Neural progenitor cell (in vitro differentiated cells): ENCODE measurements around the gene KMT2C. TPM values are rescaled to one million over a fixed set of nuclear protein-coding genes. Genes with fewer than 3 reads are reported as not detected.
A peak's percentile ranks its signal among the peaks of the same experiment; 100 is the strongest.
"Not testable (repeated sequence)": the region's sequence is repeated elsewhere in the genome, so short reads cannot be mapped to it uniquely, and the experiment has no call there.

Experiments
- DNase-seq: peaks from one replicate; pipeline ENCODE4 v3.0.0-alpha.2; 2016; ENCODE audit warnings: low spot score
- H2AFZ ChIP-seq: fragments of 200-600 bp; sonication (generic); replicated peaks from 2 replicates; pipeline ENCODE4 v1.6.1; 2016; ENCODE audit warnings: antibody characterized with exemption
- H3F3A ChIP-seq: fragments of 200-600 bp; sonication (generic); 2 replicates; pipeline ENCODE4 v1.6.1; 2016; ENCODE audit warnings: antibody characterized with exemption, low read depth
- H3K27ac ChIP-seq: fragments of 200-600 bp; sonication (generic); 2 replicates; pipeline ENCODE4 v1.5.1; 2016; ENCODE audit warnings: mild to moderate bottlenecking
- H3K27me3 ChIP-seq: fragments of 200-600 bp; sonication (generic); 2 replicates; pipeline ENCODE4 v1.6.1; 2016; ENCODE audit warnings: mild to moderate bottlenecking, moderate library complexity
- H3K36me3 ChIP-seq: fragments of 200-600 bp; sonication (generic); 2 replicates; pipeline ENCODE4 v1.5.1; 2016
- H3K4me1 ChIP-seq: fragments of 200-600 bp; sonication (generic); 2 replicates; pipeline ENCODE4 v1.6.1; 2016; ENCODE audit warnings: mixed run types
- H3K4me2 ChIP-seq: fragments of 200-600 bp; sonication (generic); 2 replicates; pipeline ENCODE4 v1.6.1; 2016
- H3K4me3 ChIP-seq: fragments of 200-600 bp; sonication (generic); 2 replicates; pipeline ENCODE4 v1.5.1; 2016
- H3K79me2 ChIP-seq: fragments of 200-600 bp; sonication (generic); 2 replicates; pipeline ENCODE4 v1.6.1; 2016; ENCODE audit warnings: low read depth
- H3K9ac ChIP-seq: fragments of 200-600 bp; sonication (generic); 2 replicates; pipeline ENCODE4 v1.6.1; 2016
- H3K9me3 ChIP-seq: fragments of 200-600 bp; sonication (generic); 2 replicates; pipeline ENCODE4 v1.5.1; 2016; ENCODE audit warnings: low read depth
- H4K20me1 ChIP-seq: fragments of 200-600 bp; sonication (generic); 2 replicates; pipeline ENCODE4 v1.6.1; 2016; ENCODE audit warnings: low read depth
- H3K27ac Mint-ChIP-seq: 3 replicates; pipeline ENCODE4 v1.8.0; 2021; ENCODE audit warnings: mixed read lengths
- H3K27me3 Mint-ChIP-seq: 2 replicates; pipeline ENCODE4 v1.8.0; 2022; ENCODE audit warnings: low read depth, mild to moderate bottlenecking, inconsistent platforms, moderate library complexity, mixed read lengths; ENCODE audit not compliant: insufficient read depth
- H3K36me3 Mint-ChIP-seq: 3 replicates; pipeline ENCODE4 v1.8.0; 2021; ENCODE audit warnings: mixed read lengths
- H3K4me1 Mint-ChIP-seq: 3 replicates; pipeline ENCODE4 v1.8.0; 2021; ENCODE audit warnings: mixed read lengths
- H3K4me3 Mint-ChIP-seq: 3 replicates; pipeline ENCODE4 v1.8.0; 2021; ENCODE audit warnings: mild to moderate bottlenecking, moderate library complexity, mixed read lengths
- H3K9me3 Mint-ChIP-seq: 3 replicates; pipeline ENCODE4 v1.8.0; 2020; ENCODE audit warnings: mixed read lengths
- CTCF ChIP-seq: fragments of 200-600 bp; sonication (generic); IDR thresholded peaks from 2 replicates; pipeline ENCODE4 v1.5.1; 2017; ENCODE audit warnings: antibody characterized with exemption, mild to moderate bottlenecking
- EZH2 ChIP-seq: fragments of 200-600 bp; sonication (generic); IDR thresholded peaks from 2 replicates; pipeline ENCODE4 v1.6.1; 2017; ENCODE audit warnings: antibody characterized with exemption, mild to moderate bottlenecking, moderate library complexity
- EZH2phosphoT487 ChIP-seq: fragments of 200-600 bp; sonication (generic); IDR thresholded peaks from 2 replicates; pipeline ENCODE4 v1.6.1; 2017; ENCODE audit warnings: antibody characterized with exemption
- total RNA-seq: library from RNA; depleted of rRNA; stranded (reverse); fragments of >200 nt; gene quantifications from 2 replicates; pipeline ENCODE4 v1.2.3, GENCODE V29; 2015; ENCODE audit warnings: low replicate concordance

Gene KMT2C
- total RNA-seq, 1 donor from 2014 or later, result 26.4 TPM

DNA sequence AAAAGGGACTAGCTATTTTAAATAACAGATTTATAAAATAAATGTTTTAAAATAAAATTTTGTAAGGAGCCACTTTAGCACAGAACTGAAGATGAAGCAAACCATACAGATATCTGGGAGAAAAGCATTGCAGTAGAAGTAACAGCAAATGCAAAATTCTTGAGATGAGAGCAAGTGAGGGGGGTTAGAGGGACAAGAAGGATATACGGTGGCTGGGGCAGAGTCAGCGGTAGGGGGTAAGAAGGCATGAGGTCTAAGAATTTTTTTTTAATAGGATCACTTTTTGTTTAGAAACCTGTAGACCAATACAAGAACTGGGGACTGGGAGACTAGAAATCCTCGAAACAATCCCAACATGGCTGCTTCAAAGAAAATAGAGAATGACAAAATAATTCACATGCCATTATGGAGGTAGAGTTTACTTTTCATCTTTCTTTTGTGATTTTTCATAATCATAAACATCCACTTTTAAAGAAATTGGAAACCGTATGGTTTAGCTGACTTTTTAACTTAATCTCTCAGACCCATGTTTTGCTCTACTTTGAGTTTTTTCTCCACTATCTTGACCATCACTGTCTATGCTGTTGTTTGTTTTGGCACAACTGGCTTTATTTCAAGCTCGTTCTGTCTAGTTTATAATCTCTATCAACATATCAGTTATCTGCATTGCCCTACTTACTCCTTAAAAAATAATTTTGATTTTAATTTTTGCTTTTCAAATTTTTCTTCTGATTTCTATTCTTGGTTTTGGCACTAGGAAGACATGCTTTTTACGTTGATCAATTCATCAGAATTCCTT, 73.5 kb downstream of the KMT2C start:
- Histone ChIP-seq H3K4me1 (peaks cover 23% of the 10 kb centered on the region), H3K27me3 (no peaks in the 10 kb centered on the region), H3K9ac (no peak overlapping the region), H4K20me1 (peaks cover 50% of the 10 kb centered on the region), H3K4me3 (no peak overlapping the region), H3K9me3 (no peaks in the 10 kb centered on the region), H3K4me2 (peak overlapping the region; percentile 12), H3K36me3 (peaks cover 5% of the 10 kb centered on the region), H3K79me2 (peaks cover 95% of the 10 kb centered on the region), H3F3A (peaks cover 10% of the 10 kb centered on the region), H3K27ac (no peak overlapping the region), H2AFZ (no peak overlapping the region)
- Mint-ChIP-seq H3K27ac (no peak overlapping the region), H3K9me3 (peaks cover 2% of the 10 kb centered on the region), H3K36me3 (peaks cover 14% of the 10 kb centered on the region), H3K4me3 (no peak overlapping the region), H3K4me1 (peaks cover 7% of the 10 kb centered on the region), H3K27me3 (peaks cover 3% of the 10 kb centered on the region)
- no peak for DNase-seq
- TF ChIP-seq EZH2 (no peak), CTCF (no peak), EZH2phosphoT487 (no peak)

GRCh38 chr7:152355474-152356057, 80.2 kb downstream of the KMT2C start:
- H4K20me1 ChIP-seq, result peaks cover 6% of the 10 kb centered on the region
- H3K9me3 ChIP-seq, result no peaks in the 10 kb centered on the region
- H3K4me2 ChIP-seq, result no peak overlapping the region
- DNase-seq, result no peak
- H3K4me1 ChIP-seq, result no peaks in the 10 kb centered on the region
- peaks cover 74% of the 10 kb centered on the region for H3K79me2 ChIP-seq
- peaks cover 5% of the 10 kb centered on the region for H3K36me3 ChIP-seq
- no peak overlapping the region for H3K4me3 Mint-ChIP-seq
- H3K27me3 Mint-ChIP-seq, result no peaks in the 10 kb centered on the region
- peaks cover 20% of the 10 kb centered on the region for H3K4me1 Mint-ChIP-seq
- H2AFZ ChIP-seq, result no peak overlapping the region
- no peak overlapping the region for H3K9ac ChIP-seq
- peaks cover 34% of the 10 kb centered on the region for H3K36me3 Mint-ChIP-seq
- H3K4me3 ChIP-seq, result no peak overlapping the region
- no peaks in the 10 kb centered on the region for H3K27me3 ChIP-seq
- no peak overlapping the region for H3K27ac ChIP-seq
- peaks cover 2% of the 10 kb centered on the region for H3F3A ChIP-seq
- TF ChIP-seq EZH2phosphoT487 (no peak), CTCF (no peak), EZH2 (no peak)
- H3K9me3 Mint-ChIP-seq, result peaks cover 2% of the 10 kb centered on the region
- no peak overlapping the region for H3K27ac Mint-ChIP-seq

DNA sequence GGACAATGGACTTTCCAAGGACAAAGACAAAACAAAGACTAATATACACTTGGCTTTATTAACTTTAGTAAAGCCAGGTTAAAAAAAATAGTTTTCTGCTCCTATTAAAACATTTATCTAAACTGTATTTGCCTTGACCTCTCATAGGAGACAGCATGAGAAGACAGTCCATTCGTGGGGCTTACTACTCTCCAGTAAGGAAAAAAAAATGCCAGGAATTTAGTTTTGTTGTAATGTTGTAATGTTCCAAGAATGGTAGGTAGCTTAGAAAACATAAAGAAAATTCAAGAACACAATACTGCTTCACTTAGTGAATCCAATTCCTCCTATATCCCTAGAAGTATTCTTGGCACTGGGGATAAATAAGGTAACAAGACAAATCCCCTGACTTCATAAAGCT, 81.7 kb downstream of the KMT2C start:
- Histone ChIP-seq H3K4me3 (no peak overlapping the region), H3K79me2 (peaks cover 67% of the 10 kb centered on the region), H3F3A (peaks cover 2% of the 10 kb centered on the region), H3K9me3 (no peaks in the 10 kb centered on the region), H3K27me3 (no peaks in the 10 kb centered on the region), H3K4me2 (no peak overlapping the region), H3K36me3 (peaks cover 3% of the 10 kb centered on the region), H3K4me1 (no peaks in the 10 kb centered on the region), H2AFZ (no peak overlapping the region), H3K27ac (no peak overlapping the region), H3K9ac (no peak overlapping the region), H4K20me1 (peaks cover 4% of the 10 kb centered on the region)
- TF ChIP-seq EZH2 (no peak), EZH2phosphoT487 (no peak), CTCF (no peak)
- Mint-ChIP-seq H3K4me3 (no peak overlapping the region), H3K27ac (no peak overlapping the region), H3K36me3 (peaks cover 41% of the 10 kb centered on the region), H3K27me3 (no peaks in the 10 kb centered on the region), H3K4me1 (peaks cover 20% of the 10 kb centered on the region), H3K9me3 (peaks cover 2% of the 10 kb centered on the region)
- DNase-seq, result no peak

- H3K9me3 ChIP-seq, H3K36me3 ChIP-seq, H3K4me3 Mint-ChIP-seq, H3K27ac ChIP-seq, H3K27ac Mint-ChIP-seq, H3K4me3 ChIP-seq, H3F3A ChIP-seq, H3K4me1 ChIP-seq, H4K20me1 ChIP-seq, H3K9me3 Mint-ChIP-seq, H3K4me2 ChIP-seq, H3K27me3 ChIP-seq, H3K27me3 Mint-ChIP-seq, DNase-seq, H2AFZ ChIP-seq, H3K9ac ChIP-seq: not testable (repeated sequence)
- Mint-ChIP-seq H3K4me1 (peaks cover 20% of the 10 kb centered on the region), H3K36me3 (peaks cover 48% of the 10 kb centered on the region)
- H3K79me2 ChIP-seq, result peaks cover 60% of the 10 kb centered on the region
These were observed 82.5 kb downstream of the KMT2C start for GRCh38 chr7:152353281-152353680.

GRCh38 chr7:152351747-152352146, 84.1 kb downstream of the KMT2C start:
- Histone ChIP-seq H3K79me2 (peaks cover 64% of the 10 kb centered on the region), H3K36me3 (peaks cover 15% of the 10 kb centered on the region)
- not testable (repeated sequence) for H3F3A ChIP-seq, H3K4me2 ChIP-seq, H4K20me1 ChIP-seq, H3K9ac ChIP-seq, H3K27me3 ChIP-seq, H3K9me3 ChIP-seq, H3K27ac Mint-ChIP-seq, H3K27me3 Mint-ChIP-seq, H3K4me3 ChIP-seq, H2AFZ ChIP-seq, H3K27ac ChIP-seq, H3K4me3 Mint-ChIP-seq, DNase-seq, H3K4me1 ChIP-seq
- Mint-ChIP-seq H3K9me3 (peaks cover 20% of the 10 kb centered on the region), H3K36me3 (peaks cover 56% of the 10 kb centered on the region), H3K4me1 (peaks cover 20% of the 10 kb centered on the region)
